NCI-H526 treated with DMSO at 0.1 percent for 48 hours (cell line): Measurements from ENCODE around the gene PABPN1L.
"Not testable (repeated sequence)": the region's sequence is repeated elsewhere in the genome, so short reads cannot be mapped to it uniquely, and the experiment has no call there.

Source experiments
- DNase-seq: peaks from one replicate; lab custom pipeline; 2025; lab: John Stamatoyannopoulos, UW

The PABPN1L gene

DNA sequence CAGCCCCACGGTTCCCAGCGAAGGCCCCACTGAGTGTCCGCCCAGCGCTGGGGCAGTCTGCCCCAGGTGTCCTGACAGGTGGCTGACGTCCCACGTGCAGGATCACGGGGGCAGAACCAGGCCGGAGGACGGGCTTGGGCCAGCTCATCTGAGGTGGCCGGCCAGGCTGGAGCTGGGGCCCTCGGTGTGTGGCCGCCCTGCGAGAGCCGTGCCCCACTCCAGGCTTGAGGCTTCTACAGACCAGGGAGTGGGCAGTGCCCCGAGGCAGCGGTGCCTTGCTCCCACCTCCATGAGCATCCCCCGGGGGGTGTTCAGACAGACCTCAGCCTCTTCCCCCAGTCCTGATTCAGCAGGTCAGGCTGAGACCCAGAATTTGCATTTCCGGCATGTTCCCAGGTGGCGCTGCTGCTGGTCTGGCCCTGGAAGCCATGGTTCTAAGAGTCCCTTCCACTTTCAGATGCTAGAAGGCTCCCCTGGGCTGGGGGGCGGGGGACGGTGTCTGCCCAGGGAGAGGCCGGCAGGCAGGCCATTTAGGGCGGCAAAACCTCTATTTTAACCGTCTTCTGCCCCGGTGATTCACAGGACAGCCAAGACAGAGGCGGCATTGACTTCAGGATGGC is 35.4 kb upstream of the PABPN1L start:
- no peak for DNase-seq

GRCh38 chr16:88900662-88901052 is 34.2 kb upstream of the PABPN1L start:
- DNase-seq = no peak

GRCh38 chr16:88899901-88900661 is 33.6 kb upstream of the PABPN1L start:
- no peak for DNase-seq

DNA sequence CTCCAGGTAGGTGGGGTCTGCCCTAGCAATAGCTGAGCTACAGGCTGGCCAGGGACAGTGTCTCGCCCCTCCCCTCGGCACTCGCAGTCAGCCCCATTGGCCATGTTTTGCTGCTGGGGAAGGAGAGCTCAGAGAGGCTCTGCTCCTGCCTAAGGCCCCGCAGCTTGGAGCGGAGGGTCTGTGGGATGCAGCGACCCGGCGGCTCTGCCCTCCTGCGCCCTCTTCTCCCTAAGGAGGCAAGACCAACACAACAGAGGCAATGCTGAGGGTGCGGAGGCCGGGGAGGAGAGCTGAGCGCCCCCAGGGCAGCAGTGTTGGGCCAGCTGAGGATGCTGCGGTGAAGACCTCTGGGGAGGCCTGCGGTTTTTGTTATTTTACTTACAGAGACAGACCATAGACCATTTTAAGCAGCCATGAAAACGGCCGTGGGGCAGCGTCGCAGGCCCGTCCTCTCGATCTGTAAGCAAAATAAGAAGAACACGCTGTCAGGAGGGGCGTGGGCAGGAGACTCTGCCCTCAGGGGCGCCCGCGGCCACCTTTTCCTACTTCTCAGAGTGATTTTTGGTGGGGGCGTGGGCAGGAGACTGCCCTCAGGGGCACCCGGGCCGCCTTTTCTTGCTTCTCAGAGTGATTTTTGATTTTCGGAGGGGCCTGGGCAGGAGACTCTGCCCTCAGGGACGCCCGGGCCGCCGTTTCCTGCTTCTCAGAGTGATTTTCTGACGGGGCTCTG is 31.4 kb upstream of the PABPN1L start:
- DNase-seq = no peak

DNA sequence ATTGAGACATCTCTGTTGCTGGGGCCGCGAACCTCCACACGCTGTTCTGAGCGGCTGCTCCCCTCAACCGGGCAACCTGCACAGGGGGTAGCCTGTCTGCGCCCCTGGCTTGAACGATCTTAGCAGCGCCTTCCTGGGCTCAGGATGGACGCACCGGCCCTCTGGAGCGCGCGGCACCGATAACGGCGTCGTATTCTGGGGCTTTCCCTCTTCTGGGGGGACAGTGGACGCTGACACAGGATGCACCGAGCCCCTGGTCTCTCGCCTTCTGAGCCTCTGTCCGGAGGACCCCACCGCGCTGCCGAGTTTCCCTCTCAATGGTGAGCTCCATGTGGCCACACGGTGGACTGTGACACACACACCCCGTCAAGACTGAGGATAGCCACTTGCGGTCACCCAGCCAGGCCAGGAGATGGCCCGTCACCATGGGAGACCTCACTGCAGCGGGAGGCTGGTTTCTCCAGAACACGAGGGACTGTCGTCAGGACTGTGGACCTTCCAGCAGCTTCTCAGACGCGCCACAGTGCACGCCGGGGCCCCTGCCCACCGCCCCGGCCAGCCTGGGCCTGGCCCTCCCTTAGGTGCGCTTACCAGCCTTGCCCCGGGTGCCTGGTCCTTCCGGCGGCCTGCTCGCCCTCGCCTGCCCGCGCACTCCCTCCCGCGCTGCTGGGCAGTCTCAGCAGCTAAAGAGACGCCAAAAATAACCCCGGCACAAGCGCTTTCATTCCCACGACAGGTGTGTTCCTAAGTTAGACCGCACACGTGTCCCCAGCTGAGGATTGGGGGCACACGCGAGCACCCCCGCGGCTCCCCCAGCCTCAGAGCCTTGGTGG is 30.0 kb upstream of the PABPN1L start:
- DNase-seq = no peak

GRCh38 chr16:88895335-88895734 is 28.9 kb upstream of the PABPN1L start:
- DNase-seq = no peak

DNA sequence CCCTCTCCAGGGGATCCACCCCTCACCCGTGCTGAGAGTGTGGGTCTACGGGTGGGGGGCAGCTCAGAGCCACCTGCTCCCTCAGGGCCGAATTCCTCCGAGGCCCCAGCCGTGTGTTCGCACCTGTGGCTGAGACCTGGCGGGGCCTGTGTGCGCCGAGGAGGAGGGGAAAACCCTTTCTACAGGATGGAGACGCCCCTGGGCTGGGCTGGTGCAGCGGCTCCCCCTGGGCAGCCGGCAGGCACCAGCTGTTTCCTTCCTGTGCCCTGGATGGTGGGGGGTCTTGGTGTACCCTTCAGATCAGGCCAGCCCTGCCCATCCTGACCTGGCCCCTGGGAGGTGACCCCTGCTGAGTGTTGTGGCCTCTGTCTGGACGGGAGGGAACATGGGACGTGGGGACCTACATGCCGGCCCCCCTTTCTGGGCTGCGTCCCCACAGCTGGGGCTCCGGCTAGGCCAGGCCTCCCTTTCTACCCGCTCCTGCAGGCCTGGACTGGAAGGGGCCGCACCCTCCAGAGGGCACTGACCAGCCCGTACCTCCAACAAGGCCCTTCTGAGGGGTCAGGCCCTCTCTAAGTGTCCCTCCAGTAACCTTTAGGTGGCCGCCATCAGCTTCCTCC is 28.3 kb upstream of the PABPN1L start:
- no peak for DNase-seq

DNA sequence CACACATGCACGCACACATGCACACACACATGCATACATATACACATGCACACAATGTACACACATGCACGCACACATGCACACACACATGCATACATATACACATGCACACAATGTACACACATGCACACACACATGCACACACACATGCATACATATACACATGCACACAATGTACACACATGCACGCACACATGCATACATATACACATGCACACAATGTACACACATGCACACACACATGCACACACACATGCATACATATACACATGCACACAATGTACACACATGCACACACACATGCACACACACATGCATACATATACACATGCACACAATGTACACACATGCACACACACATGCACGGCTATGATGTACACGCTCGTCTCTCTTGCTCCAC is 27.8 kb upstream of the PABPN1L start:
- not testable (repeated sequence) for DNase-seq

DNA sequence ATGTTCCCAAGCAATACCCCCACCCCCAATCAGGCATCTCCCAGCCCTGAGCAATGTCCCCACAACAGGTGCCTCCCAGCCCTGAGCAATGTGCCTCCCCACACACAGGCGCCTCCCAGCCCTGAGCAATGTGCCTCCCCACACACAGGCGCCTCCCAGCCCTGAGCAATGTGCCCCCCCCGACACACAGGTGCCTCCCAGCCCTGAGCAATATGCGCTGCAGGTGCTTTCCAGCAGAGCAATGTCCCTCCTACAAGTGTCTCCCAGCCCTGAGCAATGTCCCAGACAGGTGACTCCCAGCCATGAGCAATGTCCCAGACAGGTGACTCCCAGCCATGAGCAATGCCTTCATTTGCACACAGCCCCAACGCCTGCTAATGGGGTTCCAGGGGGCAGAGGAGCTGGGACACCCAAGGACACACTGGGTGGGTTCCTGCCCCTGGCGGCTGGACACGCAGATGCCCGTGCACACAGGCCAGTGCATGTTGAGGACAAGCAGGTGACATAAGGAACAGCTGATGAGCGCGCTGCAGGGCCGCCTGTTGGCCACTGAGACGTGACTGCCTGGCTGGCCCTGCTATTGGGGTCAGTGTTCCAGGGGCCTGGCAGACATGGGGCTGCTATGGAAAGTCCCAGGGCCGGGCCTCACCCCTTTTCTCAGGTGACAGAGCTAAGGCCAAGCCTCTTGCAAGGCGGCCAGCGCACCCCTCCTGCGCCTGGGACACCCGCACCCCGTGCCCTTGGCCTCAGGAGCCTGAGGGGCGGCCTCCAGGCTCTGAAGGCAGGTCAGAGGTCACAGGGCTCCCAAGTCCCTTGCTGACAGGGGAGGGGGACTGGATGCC is 26.9 kb upstream of the PABPN1L start:
- no peak for DNase-seq

GRCh38 chr16:88892065-88892464 is 25.6 kb upstream of the PABPN1L start:
- no peak for DNase-seq

GRCh38 chr16:88891083-88891482 is 24.6 kb upstream of the PABPN1L start:
- DNase-seq = no peak

GRCh38 chr16:88889702-88890352 is 23.4 kb upstream of the PABPN1L start:
- not testable (repeated sequence) for DNase-seq

DNA sequence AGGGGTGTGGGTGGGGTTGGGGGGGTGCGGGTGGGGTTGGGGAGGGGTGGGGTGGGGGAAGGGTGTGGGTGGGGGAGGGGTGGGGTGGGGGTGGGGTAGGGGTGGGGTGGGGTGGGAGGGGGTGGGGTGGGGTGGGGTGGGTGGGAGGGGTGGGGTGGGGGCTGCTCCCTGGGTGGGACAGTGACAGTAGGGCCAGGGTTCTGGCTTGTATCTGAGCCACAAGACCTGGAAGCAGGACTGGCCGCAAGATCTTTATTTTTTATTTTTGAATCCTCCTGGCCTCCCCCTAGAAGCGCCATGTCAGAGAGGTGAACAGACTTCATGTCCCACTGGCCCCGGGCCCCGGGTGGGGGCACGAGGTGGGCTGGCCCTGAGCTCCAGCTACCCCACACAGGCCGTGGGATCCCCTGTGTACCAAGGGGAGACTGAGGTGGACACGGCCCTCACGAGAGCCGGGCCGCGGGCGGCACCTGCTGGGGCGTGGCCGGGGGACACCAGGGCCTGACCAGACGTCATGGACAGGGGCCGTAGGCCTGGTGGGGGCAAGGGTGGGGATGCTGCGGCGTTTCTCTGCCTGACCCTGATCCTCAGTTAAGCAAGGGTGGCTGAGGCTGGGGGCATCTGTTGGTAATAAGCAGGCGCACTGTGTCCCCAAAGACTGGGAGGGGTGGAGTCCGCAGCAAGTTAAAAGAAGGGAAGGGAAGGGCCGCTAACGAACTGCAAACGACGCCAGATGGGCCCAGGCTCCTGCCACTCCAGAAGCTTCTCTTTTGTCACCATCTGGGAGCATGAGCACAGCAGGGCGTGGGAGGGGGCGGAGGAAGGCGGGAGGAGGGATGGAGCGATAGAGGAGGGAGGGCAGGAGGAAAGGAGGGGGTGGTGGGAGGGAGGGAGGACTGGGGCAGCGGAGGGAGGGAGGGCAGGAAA is 22.3 kb upstream of the PABPN1L start:
- no peak for DNase-seq

DNA sequence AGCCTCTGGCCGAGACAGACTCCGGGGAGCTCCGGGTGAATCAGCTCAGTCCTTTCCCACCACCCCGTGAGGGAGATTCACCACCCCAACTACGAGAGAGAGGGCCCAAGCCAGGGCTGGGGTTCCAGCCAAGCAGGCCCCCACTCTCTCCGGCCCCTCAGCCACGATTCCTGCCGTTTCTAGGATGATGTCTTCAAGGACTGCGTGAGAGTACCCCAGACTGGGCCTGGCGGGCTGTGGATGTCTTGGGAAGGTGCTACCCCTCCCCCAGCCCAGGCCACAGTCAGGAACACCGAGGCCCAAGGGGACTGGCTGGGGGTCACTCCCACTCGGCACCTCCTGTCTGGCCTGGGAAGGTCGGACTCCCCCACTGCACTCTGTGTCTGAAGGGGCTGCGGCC is 21.6 kb upstream of the PABPN1L start:
- no peak for DNase-seq

GRCh38 chr16:88886845-88887521 is 20.5 kb upstream of the PABPN1L start:
- no peak for DNase-seq

DNA sequence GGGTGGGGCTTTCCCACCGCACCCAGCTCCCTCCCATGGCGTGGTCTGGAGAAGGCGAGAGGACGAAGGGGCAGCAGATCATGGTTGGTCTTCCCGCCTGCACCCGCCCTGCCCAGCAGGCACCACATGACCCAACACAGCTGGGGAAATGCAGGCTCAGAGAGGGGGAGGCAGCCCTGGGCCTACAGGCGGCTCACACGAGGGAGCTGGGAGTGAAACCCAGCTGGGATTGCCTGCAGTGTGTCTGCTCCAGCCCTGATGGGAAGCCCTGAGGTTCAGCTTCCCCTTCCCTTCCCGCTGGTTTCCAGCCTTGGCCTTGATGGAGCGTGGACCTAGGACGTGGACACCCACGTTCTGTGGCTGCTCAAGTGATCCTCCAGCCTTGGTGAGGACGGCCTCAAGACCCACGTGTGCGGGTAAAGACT is 20.0 kb upstream of the PABPN1L start:
- DNase-seq = no peak

DNA sequence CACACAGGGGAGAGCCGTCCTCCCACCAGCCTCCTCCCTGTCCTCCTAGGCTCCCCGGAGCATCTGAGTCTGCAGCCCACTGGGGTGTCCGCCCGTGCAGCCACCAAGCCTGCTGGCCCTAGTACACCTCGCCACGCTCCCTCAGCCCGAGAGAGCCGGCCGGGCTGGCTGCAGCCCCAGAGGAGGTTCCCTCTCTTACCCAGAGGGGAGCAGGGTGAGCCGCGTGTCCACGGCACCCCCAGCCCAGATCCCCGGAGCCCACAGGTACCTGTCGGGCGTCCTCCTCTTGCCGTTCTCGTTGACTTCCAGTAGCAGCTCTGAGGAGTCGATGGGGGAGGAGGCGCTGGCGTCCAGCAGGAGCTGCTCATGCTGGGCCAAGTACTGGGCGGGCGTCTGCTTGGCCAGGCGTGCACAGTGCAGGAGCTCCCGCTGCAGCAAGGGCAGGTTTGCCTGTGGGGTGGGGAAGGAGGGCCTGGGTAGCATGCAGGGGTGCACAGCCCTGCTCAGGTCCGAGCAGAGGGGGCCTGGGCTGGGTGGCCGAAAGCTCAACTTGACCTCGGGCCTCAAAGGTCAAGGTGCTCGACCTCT is 19.3 kb upstream of the PABPN1L start:
- no peak for DNase-seq

GRCh38 chr16:88884569-88885271 is 18.3 kb upstream of the PABPN1L start:
- DNase-seq = no peak
